H9 (cell line): ENCODE results near the gene SPTSSB. TPM values are rescaled to one million over a fixed set of nuclear protein-coding genes. Genes with fewer than 3 reads are reported as not detected.
A peak's percentile ranks its signal among the peaks of the same experiment; 100 is the strongest.

Source experiments
- DNase-seq: peaks from one replicate; pipeline ENCODE4 v3.0.0-alpha.2; 2017
- H2AFZ ChIP-seq: one replicate; pipeline ENCODE4 v1.6.1; 2013; ENCODE audit warnings: mild to moderate bottlenecking, low read length, control low read depth, moderate library complexity
- H2AK5ac ChIP-seq: 2 replicates; pipeline ENCODE4 v1.6.1; 2013; ENCODE audit warnings: low read length, control low read depth, mixed read lengths; ENCODE audit not compliant: insufficient read length
- H2BK120ac ChIP-seq: one replicate; pipeline ENCODE4 v1.6.1; 2013; ENCODE audit warnings: low read depth, mild to moderate bottlenecking, low read length, control low read depth, inconsistent platforms; ENCODE audit not compliant: poor library complexity, severe bottlenecking
- H2BK12ac ChIP-seq: 2 replicates; pipeline ENCODE4 v1.6.1; 2013; ENCODE audit warnings: low read length, control low read depth, mixed read lengths, low read depth; ENCODE audit not compliant: insufficient read length
- H2BK15ac ChIP-seq: 2 replicates; pipeline ENCODE4 v1.6.1; 2013; ENCODE audit warnings: low read depth, low read length, control low read depth
- H2BK20ac ChIP-seq: one replicate; pipeline ENCODE4 v1.6.1; 2013; ENCODE audit warnings: low read depth, mild to moderate bottlenecking, low read length, control low read depth, inconsistent platforms; ENCODE audit not compliant: poor library complexity, severe bottlenecking
- H2BK5ac ChIP-seq: 2 replicates; pipeline ENCODE4 v1.6.1; 2013; ENCODE audit warnings: low read length, control low read depth, mixed read lengths; ENCODE audit not compliant: insufficient read length
- H3K14ac ChIP-seq: 2 replicates; pipeline ENCODE4 v1.6.1; 2013; ENCODE audit warnings: low read length, control low read depth; ENCODE audit not compliant: insufficient read depth
- H3K18ac ChIP-seq: 2 replicates; pipeline ENCODE4 v1.6.1; 2013; ENCODE audit warnings: low read depth, mild to moderate bottlenecking, mixed read lengths, low read length, control low read depth; ENCODE audit not compliant: insufficient read length
- H3K23ac ChIP-seq: 2 replicates; pipeline ENCODE4 v1.6.1; 2013; ENCODE audit warnings: low read length, control low read depth, mixed read lengths, low read depth; ENCODE audit not compliant: insufficient read length
- H3K23me2 ChIP-seq: 2 replicates; pipeline ENCODE4 v1.6.1; 2013; ENCODE audit warnings: low read depth, mild to moderate bottlenecking, mixed read lengths, low read length, control low read depth; ENCODE audit not compliant: insufficient read length, poor library complexity, severe bottlenecking
- H3K27ac ChIP-seq: 2 replicates; pipeline ENCODE4 v1.5.1; 2013; ENCODE audit warnings: low read length, control low read depth, mixed read lengths, low read depth; ENCODE audit not compliant: insufficient read length
- H3K27me3 ChIP-seq: 2 replicates; pipeline ENCODE4 v1.6.1; 2013; ENCODE audit warnings: low read length, control low read depth, inconsistent platforms; ENCODE audit not compliant: insufficient read depth
- H3K4ac ChIP-seq: 2 replicates; pipeline ENCODE4 v1.6.1; 2013; ENCODE audit warnings: low read depth, mild to moderate bottlenecking, control low read depth, inconsistent platforms, low read length, moderate library complexity
- H3K4me1 ChIP-seq: 2 replicates; pipeline ENCODE4 v1.6.1; 2013; ENCODE audit warnings: low read length, control low read depth, inconsistent platforms; ENCODE audit not compliant: insufficient read depth
- H3K4me2 ChIP-seq: 2 replicates; pipeline ENCODE4 v1.6.1; 2013; ENCODE audit warnings: low read length, control low read depth, mixed read lengths; ENCODE audit not compliant: insufficient read length, insufficient read depth
- H3K56ac ChIP-seq: 2 replicates; pipeline ENCODE4 v1.6.1; 2013; ENCODE audit warnings: low read depth, mild to moderate bottlenecking, mixed read lengths, low read length, control low read depth; ENCODE audit not compliant: insufficient read length
- H3K79me1 ChIP-seq: 2 replicates; pipeline ENCODE4 v1.6.1; 2013; ENCODE audit warnings: low read depth, mild to moderate bottlenecking, moderate library complexity, low read length, control low read depth, inconsistent platforms; ENCODE audit not compliant: insufficient read depth, poor library complexity, severe bottlenecking
- H3K79me2 ChIP-seq: 2 replicates; pipeline ENCODE4 v1.6.1; 2013; ENCODE audit warnings: low read length, control low read depth, inconsistent platforms; ENCODE audit not compliant: insufficient read depth
- H3K9ac ChIP-seq: 2 replicates; pipeline ENCODE4 v1.6.1; 2013; ENCODE audit warnings: low read length, control low read depth, mixed read lengths; ENCODE audit not compliant: insufficient read length; ENCODE audit errors: extremely low read depth
- H3K9me3 ChIP-seq: one replicate; pipeline ENCODE4 v1.6.1; 2013; ENCODE audit warnings: low read depth, low read length, inconsistent platforms; ENCODE audit not compliant: control insufficient read depth
- H3T11ph ChIP-seq: one replicate; pipeline ENCODE4 v1.6.1; 2013; ENCODE audit warnings: mild to moderate bottlenecking, low read length, control low read depth, inconsistent platforms
- H4K20me1 ChIP-seq: one replicate; pipeline ENCODE4 v1.6.1; 2013; ENCODE audit not compliant: control insufficient read depth, insufficient read length, insufficient read depth
- H4K5ac ChIP-seq: 2 replicates; pipeline ENCODE4 v1.6.1; 2013; ENCODE audit warnings: low read depth, mild to moderate bottlenecking, mixed read lengths, low read length, control low read depth; ENCODE audit not compliant: insufficient read length
- H4K8ac ChIP-seq: replicated peaks from 2 replicates; pipeline ENCODE4 v1.6.1; 2013; ENCODE audit warnings: low read length, control low read depth, mixed read lengths, low read depth; ENCODE audit not compliant: insufficient read length
- H4K91ac ChIP-seq: 2 replicates; pipeline ENCODE4 v1.6.1; 2013; ENCODE audit warnings: low read depth, mild to moderate bottlenecking, moderate library complexity, mixed read lengths, low read length, control low read depth; ENCODE audit not compliant: insufficient read length
- H3K27ac Mint-ChIP-seq, 3 experiments: 2 replicates in 2 of 3; 3 replicates in 1 of 3; pipeline ENCODE4 v1.8.0; 2020 to 2021; ENCODE audit warnings: mixed read lengths in 3 of 3, mild to moderate bottlenecking in 1 of 3, moderate library complexity in 1 of 3
- H3K27me3 Mint-ChIP-seq: 2 replicates; pipeline ENCODE4 v1.8.0; 2021; ENCODE audit warnings: low read depth, mild to moderate bottlenecking, moderate library complexity, mixed read lengths
- H3K36me3 Mint-ChIP-seq, 3 experiments: 2 replicates in 2 of 3; 3 replicates in 1 of 3; pipeline ENCODE4 v1.8.0; 2020 to 2021; ENCODE audit warnings: low read depth in 3 of 3, mixed read lengths in 3 of 3; ENCODE audit not compliant: insufficient read depth in 1 of 3
- H3K4me1 Mint-ChIP-seq, 2 experiments: 2 replicates each; pipeline ENCODE4 v1.8.0; 2020; ENCODE audit warnings: mixed read lengths in 2 of 2
- H3K4me3 Mint-ChIP-seq, 2 experiments: 2 replicates in 1 of 2; 3 replicates in 1 of 2; pipeline ENCODE4 v1.8.0; 2020 to 2021; ENCODE audit warnings: mild to moderate bottlenecking in 2 of 2, mixed read lengths in 2 of 2, moderate library complexity in 1 of 2
- H3K9me3 Mint-ChIP-seq, 2 experiments: 2 replicates in 1 of 2; 3 replicates in 1 of 2; pipeline ENCODE4 v1.8.0; 2020; ENCODE audit warnings: mild to moderate bottlenecking in 2 of 2, mixed read lengths in 2 of 2, moderate library complexity in 1 of 2
- CTCF ChIP-seq: fragments of 200-600 bp; sonication (generic); conservative IDR thresholded peaks from 3 replicates; pipeline ENCODE4 v1.8.0; 2021; ENCODE audit warnings: antibody characterized with exemption, mild to moderate bottlenecking
- WGBS: extraction: QIAGEN DNeasy Blood & Tissue Kit; methylation state at CpG from one replicate; pipeline ENCODE4 v1.1.7; 2013; ENCODE audit warnings: missing lambda C conversion rate, low lambda C conversion rate, mixed read lengths; ENCODE audit not compliant: insufficient read length; ENCODE audit errors: extremely low coverage; 5-methylcytosine and 5-hydroxymethylcytosine counted together
- total RNA-seq: library from RNA; stranded (reverse); gene quantifications from 2 replicates; pipeline ENCODE4 v1.2.1, GENCODE V29; 2021

The SPTSSB gene
- total RNA-seq, 1 experiment from 2014 or later = 3.5 TPM

DNA sequence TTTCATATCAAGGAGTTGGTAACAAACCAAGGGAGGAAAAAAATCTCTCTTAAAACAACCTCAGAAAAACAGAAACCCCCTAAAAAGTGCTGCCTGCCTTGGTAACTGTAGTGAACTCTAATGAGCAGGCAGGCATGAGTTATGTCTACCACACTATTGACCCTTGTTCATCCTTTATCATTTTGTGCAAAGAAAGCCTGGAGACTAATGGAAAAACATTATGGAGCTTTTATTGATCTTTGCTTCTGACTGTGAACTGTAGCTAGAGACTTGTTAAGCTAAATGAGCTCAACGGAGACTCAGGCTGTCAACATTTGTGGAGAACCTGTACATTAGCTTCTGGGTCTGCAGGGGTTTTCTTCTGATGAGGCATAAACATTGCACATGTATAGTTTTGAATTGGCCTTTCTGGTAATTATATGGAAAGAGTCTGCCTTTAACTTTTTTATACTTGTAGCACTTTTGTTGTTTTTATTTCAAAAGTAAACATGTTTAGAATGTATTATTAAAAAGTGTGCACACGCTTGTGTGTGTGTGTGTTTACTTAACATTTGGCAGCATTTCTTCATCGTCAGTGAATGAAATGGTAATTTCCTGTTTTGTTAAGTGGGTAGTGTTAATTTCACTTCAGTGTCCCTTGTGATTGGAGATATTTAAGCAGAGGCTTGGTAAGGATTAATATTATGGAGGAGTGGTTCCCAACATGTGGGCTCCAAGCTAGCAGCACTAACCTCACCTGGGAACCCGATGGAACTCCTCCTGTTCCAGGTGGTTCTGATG, 15.9 kb upstream of the SPTSSB start:
- Histone ChIP-seq H3K4me2 (no peak overlapping the region), H3K79me2 (no peaks in the 10 kb centered on the region), H4K8ac (no peak overlapping the region), H3K23me2 (no peaks in the 10 kb centered on the region), H3K4ac (no peak overlapping the region), H4K5ac (no peak overlapping the region), H2BK120ac (no peak overlapping the region), H2BK15ac (no peak overlapping the region), H2AK5ac (no peak overlapping the region), H3T11ph (no peak overlapping the region), H2BK12ac (no peak overlapping the region), H4K20me1 (no peaks in the 10 kb centered on the region), H3K23ac (no peak overlapping the region), H3K27me3 (no peaks in the 10 kb centered on the region), H2BK5ac (no peak overlapping the region), H3K27ac (no peak overlapping the region), H2AFZ (no peak overlapping the region), H3K56ac (no peak overlapping the region), H2BK20ac (no peak overlapping the region), H3K9me3 (no peaks in the 10 kb centered on the region), H4K91ac (no peak overlapping the region), H3K9ac (no peak overlapping the region), H3K14ac (no peak overlapping the region), H3K79me1 (no peaks in the 10 kb centered on the region), H3K18ac (no peak overlapping the region), H3K4me1 (no peaks in the 10 kb centered on the region; the same call in 1 of the 2 replicates)
- Mint-ChIP-seq H3K27me3 (no peaks in the 10 kb centered on the region; the same call in 1 of the 2 replicates), H3K36me3 (peaks cover 0 to 9% (median 0%) of the 10 kb centered on the region in 3 experiments; a peak in 1 of 7 replicates), H3K27ac (0 out of 7 replicates have a peak overlapping the region, but pooled peaks of 1 of the 3 experiments have one; percentile 67), H3K9me3 (peaks cover 3 to 4% of the 10 kb centered on the region in 2 experiments; a peak in 3 of 5 replicates), H3K4me3 (no peak overlapping the region), H3K4me1 (peaks cover 0 to 4% of the 10 kb centered on the region in 2 experiments; a peak in 2 of 4 replicates)
- no CpG with 5 or more reads among the region's 4 CpGs for WGBS
- TF ChIP-seq CTCF = no peak
- DNase-seq = no peak
